ENCODE data around the gene EVI5L. TPM values are rescaled to one million over a fixed set of nuclear protein-coding genes. Genes with fewer than 3 reads are reported as not detected.

The EVI5L gene
- total RNA-seq, 1 donor from 2014 or later: 9.9 TPM

GRCh38 chr19:7829166-7829520 is 875 bp upstream of the EVI5L start:
- Histone ChIP-seq H3K4me3 (ENCODE audit: low read depth, low read length) (peak overlapping the region; percentile 34), H3K27me3 (ENCODE audit: control insufficient read depth, insufficient read depth, low read length) (peaks cover 2% of the 10 kb centered on the region), H3K36me3 (ENCODE audit: control insufficient read depth, insufficient read depth, low read length) (no peaks in the 10 kb centered on the region)
- no peak for TF ChIP-seq CTCF (IDR thresholded peaks at IDR 0.05; ENCODE audit: insufficient read depth, low read length, poor library complexity, severe bottlenecking)
- no peak for DNase-seq (ENCODE audit: low read depth)

GRCh38 chr19:7830272-7830771 is 304 bp downstream of the EVI5L start:
- no peak for TF ChIP-seq CTCF (IDR thresholded peaks at IDR 0.05; ENCODE audit: insufficient read depth, low read length, poor library complexity, severe bottlenecking)
- Histone ChIP-seq H3K4me3 (ENCODE audit: low read depth, low read length) (peak overlapping the region; percentile 74), H3K27me3 (ENCODE audit: control insufficient read depth, insufficient read depth, low read length) (peaks cover 2% of the 10 kb centered on the region), H3K36me3 (ENCODE audit: control insufficient read depth, insufficient read depth, low read length) (no peaks in the 10 kb centered on the region)
- no peak for DNase-seq (ENCODE audit: low read depth)

GRCh38 chr19:7830823-7831222 is 805 bp downstream of the EVI5L start:
- Histone ChIP-seq H3K4me3 (ENCODE audit: low read depth, low read length) (peak overlapping the region; percentile 74), H3K36me3 (ENCODE audit: control insufficient read depth, insufficient read depth, low read length) (no peaks in the 10 kb centered on the region), H3K27me3 (ENCODE audit: control insufficient read depth, insufficient read depth, low read length) (peaks cover 2% of the 10 kb centered on the region)
- TF ChIP-seq CTCF (IDR thresholded peaks at IDR 0.05; ENCODE audit: insufficient read depth, low read length, poor library complexity, severe bottlenecking): no peak
- DNase-seq (ENCODE audit: low read depth): no peak

- H3K4me3 ChIP-seq (ENCODE audit: low read depth, low read length): no peak overlapping the region
- TF ChIP-seq CTCF (IDR thresholded peaks at IDR 0.05; ENCODE audit: insufficient read depth, low read length, poor library complexity, severe bottlenecking): peak; percentile 33
- DNase-seq (ENCODE audit: low read depth): no peak
- H3K27me3 ChIP-seq (ENCODE audit: control insufficient read depth, insufficient read depth, low read length): peaks cover 2% of the 10 kb centered on the region
- no peaks in the 10 kb centered on the region for H3K36me3 ChIP-seq (ENCODE audit: control insufficient read depth, insufficient read depth, low read length)
Measured at GRCh38 chr19:7831452-7831851, 1.4 kb downstream of the EVI5L start.

GRCh38 chr19:7832009-7832408 is 2.0 kb downstream of the EVI5L start:
- no peaks in the 10 kb centered on the region for H3K36me3 ChIP-seq (ENCODE audit: control insufficient read depth, insufficient read depth, low read length)
- DNase-seq (ENCODE audit: low read depth): no peak
- H3K27me3 ChIP-seq (ENCODE audit: control insufficient read depth, insufficient read depth, low read length): peaks cover 2% of the 10 kb centered on the region
- TF ChIP-seq CTCF (IDR thresholded peaks at IDR 0.05; ENCODE audit: insufficient read depth, low read length, poor library complexity, severe bottlenecking): no peak
- no peak overlapping the region for H3K4me3 ChIP-seq (ENCODE audit: low read depth, low read length)

GRCh38 chr19:7832781-7833180 is 2.8 kb downstream of the EVI5L start:
- H3K4me3 ChIP-seq (ENCODE audit: low read depth, low read length): no peak overlapping the region
- no peak for DNase-seq (ENCODE audit: low read depth)
- TF ChIP-seq CTCF (IDR thresholded peaks at IDR 0.05; ENCODE audit: insufficient read depth, low read length, poor library complexity, severe bottlenecking): no peak
- H3K27me3 ChIP-seq (ENCODE audit: control insufficient read depth, insufficient read depth, low read length): peaks cover 2% of the 10 kb centered on the region
- no peaks in the 10 kb centered on the region for H3K36me3 ChIP-seq (ENCODE audit: control insufficient read depth, insufficient read depth, low read length)

Measured in kidney epithelial cell (primary cell).